Left renal pelvis (tissue), 4 donors: Measurements from ENCODE around the gene P2RX3. TPM values are rescaled to one million over a fixed set of nuclear protein-coding genes. Genes with fewer than 3 reads are reported as not detected.
A peak's percentile ranks its signal among the peaks of the same experiment; 100 is the strongest.
"Not testable (repeated sequence)": the region's sequence is repeated elsewhere in the genome, so short reads cannot be mapped to it uniquely, and the experiment has no call there.

Experiments used
- DNase-seq, 4 donors: peaks; one replicate each; pipeline ENCODE4 v3.0.0-alpha.2; 2013; ENCODE audit warnings: low read depth in 4 of 4, low spot score in 3 of 4
- polyA plus RNA-seq, 4 donors: library from polyadenylated mRNA; unstranded; fragments of 120-200 nt; gene quantifications; one replicate each; pipeline ENCODE4 v1.2.1, GENCODE V29; 2013; ENCODE audit not compliant: insufficient read length in 4 of 4

Gene P2RX3
- polyA plus RNA-seq, 4 donors, result 0.40 to 14.4 (median 1.6) TPM

DNA sequence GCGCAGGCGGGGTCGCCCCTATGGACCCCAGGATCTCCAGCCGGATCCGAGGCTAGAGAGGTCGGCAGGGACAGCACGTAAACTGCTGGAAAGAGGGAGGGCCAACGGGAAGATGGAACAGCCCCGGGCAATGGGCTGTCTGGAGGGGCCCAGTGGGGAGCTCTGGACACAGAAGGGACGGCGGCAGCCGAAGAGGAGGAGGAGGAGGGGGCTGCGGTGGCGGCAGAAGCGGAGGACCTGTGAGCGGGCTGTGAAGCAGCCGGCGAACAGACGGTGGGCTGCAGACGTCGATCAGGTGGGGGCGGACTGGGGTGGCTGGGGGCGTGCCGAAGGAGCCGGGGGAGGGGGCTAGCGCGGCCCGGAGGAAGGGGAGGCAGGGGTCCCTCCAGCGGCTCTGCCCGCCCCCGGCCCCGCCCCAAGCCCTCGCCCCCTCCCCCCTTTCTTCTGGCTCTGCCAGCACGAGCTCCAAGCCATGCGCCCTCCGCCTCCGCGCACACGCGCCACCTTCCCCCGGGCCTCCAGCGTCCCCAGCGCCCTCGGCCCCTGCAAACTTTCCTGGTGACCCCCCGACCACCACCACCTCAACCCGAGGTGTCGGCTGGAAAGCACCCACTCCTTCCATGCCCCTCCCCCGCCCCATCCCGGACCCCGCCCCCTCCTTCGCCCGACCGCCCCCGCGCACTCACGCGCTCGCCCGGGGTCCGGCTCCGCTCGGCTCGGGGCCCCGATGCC is 13.8 kb upstream of the P2RX3 start:
- DNase-seq, result no peak

DNA sequence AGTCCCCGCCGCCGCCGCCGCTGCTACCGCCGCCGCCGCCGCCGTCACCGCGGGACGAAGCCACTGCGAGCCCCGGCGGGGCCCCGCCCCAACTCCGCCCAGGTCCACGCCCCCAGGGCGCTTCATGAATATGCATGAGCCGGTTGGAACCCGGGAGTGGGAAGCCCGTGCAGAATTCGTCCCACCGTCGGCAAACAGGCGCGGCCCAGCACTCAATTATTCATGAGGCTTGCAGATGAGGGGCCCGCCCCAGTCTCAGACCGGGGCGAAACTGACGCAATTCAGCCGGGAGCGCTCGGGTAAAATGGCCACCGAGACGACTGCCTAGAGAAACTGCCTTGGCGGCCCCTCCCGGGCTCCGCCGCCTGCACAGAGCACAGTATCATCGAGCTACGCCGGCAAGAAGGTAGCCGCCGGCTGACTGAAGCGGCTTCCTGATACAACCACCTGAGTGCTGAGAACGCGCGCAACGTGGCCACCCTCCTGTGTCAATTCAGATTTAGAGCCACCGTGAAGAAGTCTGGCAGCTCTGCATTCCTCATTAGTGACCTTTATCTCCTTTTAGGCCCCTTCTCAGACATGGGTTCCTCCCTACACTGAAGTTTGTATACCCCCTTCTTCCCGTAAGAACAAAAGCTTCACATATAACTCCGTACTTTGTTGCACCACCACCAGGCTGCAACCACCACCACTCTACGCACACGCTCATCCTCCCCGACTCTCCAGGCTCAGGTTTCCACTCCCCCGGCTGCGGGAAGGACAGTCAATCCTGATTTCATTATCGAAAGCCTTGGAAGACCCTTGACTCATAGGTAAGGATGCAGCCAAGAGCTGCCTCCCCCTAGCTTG is 13.0 kb upstream of the P2RX3 start, which contains the start of gene TNKS1BP1:
TNKS1BP1 (minus strand) TSS at position 67 of the 849 bp plus-strand sequence. CDS start 3,067 bp downstream, outside the sequence.
- DNase-seq, result peak; percentile 86 to 94 (median 90)

DNA sequence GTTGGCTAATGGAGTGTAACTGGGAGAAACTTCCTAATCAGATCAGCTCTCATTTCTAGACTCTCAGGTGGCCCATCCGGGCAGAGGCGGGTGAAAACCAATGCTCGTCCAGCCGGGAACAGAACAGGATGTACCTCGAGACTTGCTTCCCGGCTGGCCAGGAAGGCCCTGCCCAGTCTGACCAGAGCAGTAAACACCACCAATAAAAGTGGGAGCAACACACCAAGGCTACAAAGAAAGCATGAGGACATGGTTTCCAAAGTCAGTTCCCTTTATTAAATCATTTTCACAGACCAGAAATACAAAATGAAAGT is 12.5 kb upstream of the P2RX3 start:
- DNase-seq, result no peak

DNA sequence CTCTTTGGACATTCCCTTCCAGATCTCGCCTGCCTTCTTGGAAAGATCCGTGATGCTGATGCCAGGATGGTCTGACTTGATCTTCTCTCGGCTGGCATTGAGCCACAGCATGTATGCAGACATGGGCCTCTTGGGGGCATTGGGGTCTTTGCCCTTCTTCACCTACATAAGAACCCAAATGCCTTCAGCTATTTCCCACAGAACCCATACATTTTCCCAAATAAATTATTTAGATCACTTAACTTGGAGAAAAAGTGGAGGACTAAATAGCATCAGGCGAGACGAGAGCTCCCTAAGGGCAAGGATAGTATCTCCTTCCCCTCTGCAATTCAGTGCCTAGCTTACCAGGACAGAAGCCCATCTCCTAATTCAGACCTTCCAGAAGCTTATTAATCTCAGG is 10.4 kb upstream of the P2RX3 start:
- no peak for DNase-seq

DNA sequence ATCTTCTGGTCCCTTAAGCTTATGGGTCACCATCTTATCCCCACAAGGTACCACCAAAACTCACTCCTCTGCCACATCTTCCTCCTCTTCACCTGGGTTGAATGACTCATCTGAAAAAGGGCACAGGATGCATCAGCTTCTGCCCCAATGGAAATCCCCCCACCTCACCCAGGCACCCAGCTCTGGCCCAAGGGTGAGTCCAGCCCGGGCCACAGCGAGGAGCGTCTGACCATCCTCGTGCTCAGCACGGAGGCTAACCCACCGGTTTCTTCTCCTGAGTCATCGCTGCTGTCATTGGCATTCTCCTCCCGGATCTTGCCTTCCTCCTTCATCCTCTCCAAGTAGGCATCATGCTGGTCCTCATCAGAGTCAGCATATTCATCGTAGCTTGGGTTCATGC is 8.1 kb upstream of the P2RX3 start:
- no peak for DNase-seq

DNA sequence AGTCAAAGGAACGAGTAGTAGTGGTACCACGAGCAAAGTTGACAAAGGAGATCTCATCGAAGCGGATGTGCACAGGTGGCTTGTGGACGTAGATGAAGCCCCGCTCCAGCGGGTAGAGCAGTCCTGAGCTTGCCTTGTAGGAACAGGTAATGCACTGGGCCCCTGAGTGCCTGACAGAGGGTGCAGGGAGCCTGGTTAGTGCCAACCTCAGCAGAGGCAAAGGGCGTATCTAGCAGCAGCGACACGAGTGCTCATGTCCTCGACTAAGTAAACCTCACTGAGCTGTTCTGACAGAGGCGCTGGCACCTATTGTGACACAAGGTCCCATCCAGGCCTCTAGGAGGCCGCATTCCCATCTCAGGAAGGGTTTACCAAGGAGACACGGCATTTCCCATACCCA is 6.4 kb upstream of the P2RX3 start:
- DNase-seq, result no peak

DNA sequence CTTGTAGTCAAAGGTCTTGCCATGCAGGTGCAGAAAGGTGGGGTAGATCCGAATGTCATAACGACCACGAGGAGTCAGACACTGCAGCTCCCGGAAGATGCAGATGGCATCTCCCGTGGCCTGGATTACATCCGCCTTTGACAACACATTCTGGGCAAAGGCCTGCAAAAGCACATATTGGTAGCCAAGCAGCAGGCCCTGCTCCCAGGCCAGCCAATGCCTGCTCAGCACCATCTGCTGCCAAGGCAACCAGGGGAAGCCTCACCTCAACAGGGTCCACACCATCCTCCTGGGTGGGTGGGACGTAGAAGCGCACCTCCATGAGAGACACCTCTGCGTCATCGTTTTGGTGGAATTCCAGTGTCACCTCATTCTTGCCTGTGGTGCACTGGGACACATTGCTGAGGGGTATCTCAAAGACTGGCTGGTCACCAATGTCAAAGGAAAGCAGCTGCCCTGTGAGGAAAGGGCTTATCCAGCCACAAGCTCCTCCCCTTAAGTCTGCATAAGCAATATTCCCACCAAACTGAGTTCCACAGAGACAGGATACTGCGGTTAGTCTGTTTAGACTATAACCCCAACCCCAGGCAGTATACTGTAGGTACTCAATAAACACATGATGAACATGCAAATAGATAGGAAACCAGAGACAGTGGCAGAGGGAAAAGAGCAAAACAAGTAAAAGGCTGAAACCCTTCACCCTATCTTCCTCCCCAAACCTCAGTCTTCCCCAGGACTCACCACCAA is 5.3 kb upstream of the P2RX3 start:
- DNase-seq, result no peak

DNA sequence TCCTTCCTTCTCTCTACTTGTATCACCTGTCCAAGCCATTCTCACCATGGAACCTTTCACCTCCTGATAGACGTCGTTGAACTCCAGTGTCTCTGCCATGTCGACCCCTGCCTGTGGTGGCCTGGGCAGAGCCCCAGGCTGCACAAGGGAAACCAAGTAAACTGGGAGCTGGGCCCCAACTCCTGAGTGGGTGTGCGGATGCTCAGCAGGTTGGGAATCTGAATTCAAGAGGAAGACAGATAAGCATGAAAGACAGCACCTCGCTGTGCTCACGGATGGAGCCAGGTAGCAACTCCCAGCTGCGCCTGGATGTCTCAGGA is 3.2 kb upstream of the P2RX3 start:
- no peak for DNase-seq

DNA sequence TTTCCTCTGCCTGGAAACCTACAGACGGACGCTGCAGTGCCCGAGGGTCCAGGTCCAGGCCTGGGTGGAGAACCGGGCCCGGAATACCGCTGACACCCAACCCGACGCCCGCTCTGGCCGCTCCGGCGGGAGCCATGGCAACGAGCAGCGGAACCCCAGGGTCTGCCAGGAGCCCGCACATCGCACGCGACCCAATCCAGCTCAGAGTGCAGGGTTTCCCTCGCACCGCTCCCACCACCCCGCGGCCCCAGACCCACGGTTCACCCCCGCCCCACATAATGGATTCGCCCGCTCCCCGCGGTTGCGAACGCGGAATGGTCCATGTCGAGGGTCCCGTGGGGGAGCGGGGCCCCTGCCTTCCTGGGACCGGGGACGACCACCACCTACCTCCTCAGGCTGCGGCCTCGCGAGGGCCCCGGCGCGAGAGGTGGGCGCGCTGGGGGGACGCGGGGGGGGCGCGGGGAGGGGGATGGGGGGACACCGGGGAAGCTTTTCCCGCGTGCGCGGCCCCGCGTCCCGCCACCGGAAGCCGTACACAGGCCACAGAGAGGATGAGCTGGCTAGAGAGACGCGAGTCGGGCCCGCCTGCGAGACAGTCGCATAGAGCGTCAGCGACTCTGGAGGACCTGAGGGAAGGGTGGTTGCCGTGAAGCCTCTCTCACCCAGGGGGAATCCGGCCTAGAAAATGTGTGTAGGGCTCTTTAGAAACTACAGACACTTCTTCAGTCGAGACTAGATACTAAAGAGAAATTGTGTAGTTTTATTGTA is 2.6 kb upstream of the P2RX3 start, which contains the start of gene SSRP1:
SSRP1 (minus strand) TSS at position 550 of the 768 bp plus-strand sequence. CDS start 771 bp downstream, outside the sequence.
- peak in 1 of 4 donors; percentile 77 for DNase-seq

DNA sequence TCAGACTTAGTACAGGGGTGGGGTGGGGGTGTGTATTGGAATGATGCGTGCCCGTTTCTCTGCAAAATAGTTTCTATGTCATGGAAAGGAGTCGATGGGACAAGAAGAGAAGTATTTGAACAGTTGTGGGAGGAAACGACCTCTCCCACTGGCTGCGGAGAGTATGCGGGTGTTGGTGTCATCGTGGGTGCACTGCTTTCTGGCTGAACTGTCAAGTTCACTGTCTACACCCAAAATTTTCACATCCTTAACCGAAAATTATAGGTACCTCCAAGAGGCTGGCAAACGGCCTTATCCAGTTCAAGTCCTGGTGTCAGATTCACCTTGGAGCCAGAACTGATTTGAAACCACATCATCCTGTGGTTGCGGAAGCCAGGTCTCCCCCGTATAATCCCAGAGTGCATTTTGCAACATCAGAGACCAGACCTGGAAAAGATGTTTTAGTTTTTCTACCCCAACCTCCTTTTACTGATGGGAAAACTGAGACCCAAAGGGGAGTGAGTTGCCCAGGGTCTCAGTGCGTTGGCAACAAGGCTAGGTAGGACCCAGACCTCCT is 2.0 kb upstream of the P2RX3 start:
- no peak for DNase-seq

DNA sequence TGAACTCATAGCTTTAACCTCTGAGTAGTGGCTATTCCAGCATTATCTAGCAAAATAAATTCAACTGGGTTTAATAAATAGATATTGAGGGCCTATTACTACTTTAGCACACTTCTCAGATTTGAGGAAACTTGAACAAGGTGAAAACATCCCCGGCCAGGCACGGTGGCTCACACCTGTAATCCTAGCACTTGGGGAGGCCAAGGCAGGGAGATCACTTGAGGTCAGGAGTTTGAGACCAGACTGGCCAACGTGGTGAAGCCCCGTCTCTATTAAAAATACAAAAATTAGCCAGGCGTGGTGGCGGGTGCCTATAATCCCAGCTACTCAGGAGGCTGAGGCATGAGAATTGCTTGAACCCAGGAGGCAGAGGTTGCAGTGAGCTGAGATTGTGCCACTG is 1.3 kb upstream of the P2RX3 start:
- DNase-seq, result not testable (repeated sequence)

DNA sequence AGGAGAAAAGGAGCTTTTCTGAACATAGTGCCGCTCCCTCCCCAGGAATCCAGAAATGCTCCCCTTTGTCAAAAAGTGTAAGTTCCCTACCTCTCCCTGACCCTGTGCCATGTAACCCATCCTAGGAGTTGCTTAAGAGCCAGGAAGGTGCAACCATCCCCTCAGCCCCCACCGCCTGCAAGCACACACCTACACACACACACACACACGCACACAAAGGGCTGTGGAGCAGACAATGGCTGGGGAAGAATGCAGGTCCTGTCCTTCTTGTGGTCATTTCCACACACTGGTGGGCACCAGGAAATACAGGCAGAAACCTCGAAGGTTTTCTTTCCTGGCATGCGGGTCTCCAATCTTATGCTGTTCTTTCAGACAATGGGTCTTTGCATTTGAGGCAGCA is 1.2 kb downstream of the P2RX3 start:
- no peak for DNase-seq

DNA sequence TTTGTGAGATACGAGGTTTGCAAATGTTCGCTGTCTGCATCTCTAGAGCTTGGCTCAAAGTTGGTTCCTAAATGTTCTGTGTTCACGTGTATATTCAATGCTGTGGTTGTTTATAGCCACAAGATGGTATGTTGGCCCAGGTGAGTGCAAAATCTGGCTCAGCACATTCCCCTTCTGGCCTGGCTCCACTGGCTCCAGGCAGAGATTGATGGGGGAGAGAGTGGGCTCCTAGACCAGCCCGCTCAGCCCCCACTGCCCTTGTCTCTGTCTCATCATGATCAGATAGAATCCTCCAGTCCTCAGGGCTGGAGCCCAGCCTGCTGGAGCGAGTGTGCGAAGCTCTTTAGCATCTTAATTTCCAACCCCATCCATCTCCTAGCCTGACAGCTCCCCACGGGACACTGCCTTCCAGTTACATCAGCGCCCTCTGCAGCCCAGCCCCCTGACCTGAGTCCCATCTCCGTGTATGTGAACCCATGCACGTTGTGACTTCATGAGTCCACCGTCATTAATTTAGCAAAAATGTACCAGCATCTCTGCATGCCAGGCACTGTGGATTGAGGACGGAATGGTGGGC is 2.0 kb downstream of the P2RX3 start:
- DNase-seq, result no peak

DNA sequence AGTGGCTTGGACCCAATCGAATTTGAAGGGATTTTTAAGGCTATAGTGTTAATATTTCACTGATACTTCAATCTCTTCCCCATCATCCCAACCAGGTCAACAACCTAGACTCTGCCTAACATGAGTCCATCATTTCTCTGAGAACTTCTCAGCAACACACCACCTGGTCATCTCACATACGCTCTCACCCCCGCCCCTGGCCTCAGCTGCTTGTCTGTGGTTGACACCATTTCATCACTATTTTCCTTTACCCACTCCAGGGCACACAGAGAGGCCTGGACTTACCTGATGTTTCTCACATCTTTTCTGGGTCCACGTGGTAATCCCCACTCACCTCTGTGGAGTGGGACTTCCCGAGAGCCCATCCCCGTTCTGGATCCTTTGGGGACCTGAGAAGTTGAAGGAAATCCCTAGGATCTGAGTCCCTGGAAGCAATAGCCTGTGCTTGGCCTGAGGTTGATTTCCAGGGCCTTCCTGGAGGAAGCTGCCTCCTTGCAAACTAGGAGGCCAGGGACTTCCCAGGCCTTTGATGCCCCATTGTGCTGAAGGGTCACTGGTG is 3.2 kb downstream of the P2RX3 start:
- no peak for DNase-seq

DNA sequence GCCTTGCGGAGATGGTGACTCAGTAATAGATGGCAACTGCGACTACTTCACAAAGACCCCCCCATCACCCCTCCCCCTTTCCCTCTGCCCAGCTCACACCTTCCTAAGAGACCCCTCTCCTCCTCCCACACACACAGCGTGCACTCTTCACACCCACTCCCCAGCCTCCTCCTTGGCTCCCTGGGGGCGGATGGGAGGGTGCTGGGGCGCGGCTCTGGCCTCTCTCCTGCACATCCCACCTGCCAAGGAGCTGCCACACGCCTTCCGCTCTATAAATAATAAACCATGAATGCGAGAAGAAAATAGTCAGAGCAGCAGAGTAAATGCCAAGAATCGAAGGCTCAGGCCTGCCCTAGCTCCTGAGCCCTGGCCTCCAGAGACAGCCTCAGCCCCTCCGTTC is 4.5 kb downstream of the P2RX3 start:
- no peak for DNase-seq

DNA sequence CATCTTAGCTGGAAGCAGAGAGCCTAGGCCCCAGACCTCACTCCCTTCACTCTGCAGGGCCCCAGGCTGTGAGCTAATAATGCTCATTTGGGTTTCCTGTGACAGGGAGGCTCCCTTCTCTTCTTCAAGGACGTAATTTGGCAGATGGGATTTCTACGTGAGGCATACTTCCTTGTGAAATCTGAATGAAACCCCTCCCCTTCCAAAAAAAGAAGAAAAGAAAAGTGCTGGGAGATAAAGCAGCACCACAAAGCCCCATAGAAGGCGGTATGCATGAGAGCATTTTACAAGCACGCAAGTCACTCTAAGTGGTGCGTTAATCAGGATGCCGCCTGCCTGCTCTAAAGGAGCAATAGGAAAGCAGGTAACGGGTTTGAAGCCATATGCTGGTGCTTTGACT is 5.7 kb downstream of the P2RX3 start:
- no peak for DNase-seq

DNA sequence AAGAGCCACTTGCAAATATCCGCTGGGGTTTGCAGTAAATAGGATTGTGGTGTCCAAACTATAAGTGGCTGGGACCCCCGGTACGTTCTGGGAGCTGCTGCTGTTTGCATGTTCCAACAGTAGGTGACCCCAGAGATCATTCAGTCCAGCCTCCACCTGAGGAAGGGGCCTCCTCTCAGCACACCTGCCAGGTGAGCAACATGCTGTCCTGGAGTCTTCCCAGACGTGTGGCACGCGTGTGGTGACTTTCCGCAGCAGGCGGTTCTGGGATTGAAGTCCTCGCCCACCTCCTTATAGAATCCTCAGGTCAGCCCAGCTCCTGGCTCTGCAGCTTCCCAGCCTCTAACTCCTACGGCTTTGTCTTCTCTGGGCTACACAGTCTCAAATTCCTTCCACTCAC is 6.7 kb downstream of the P2RX3 start:
- DNase-seq, result no peak

DNA sequence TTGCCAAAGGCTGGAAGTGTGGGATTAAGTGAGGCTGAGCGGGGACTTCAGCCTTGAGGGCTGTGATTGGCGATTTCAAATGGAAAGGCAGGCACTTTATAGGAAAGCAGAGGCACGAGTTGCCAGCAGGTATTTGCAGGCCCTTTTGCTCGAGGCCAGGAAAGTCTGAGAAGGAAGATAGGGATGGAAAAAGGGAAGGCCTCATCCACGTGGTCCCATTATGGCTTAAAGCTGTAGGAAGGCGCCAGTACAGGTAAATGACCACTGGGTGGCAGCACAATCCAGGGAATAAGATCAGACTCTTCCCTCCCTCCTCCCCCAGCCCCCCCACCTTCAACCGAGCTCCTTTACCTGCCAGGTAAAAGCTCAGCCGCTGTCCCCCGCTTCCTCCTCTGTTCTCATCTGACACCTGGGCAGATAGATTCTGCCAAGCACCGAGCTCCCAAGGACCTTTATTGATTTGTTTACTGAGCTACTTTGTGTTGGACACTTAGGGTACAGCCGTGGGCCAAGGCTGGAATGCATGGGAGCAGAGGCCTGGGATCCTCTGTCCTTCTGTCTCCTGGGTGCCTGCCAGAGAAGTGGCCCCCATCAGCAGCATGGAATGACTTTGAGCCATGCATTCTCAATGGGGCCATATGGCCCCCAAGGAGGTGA is 7.5 kb downstream of the P2RX3 start:
- no peak for DNase-seq

DNA sequence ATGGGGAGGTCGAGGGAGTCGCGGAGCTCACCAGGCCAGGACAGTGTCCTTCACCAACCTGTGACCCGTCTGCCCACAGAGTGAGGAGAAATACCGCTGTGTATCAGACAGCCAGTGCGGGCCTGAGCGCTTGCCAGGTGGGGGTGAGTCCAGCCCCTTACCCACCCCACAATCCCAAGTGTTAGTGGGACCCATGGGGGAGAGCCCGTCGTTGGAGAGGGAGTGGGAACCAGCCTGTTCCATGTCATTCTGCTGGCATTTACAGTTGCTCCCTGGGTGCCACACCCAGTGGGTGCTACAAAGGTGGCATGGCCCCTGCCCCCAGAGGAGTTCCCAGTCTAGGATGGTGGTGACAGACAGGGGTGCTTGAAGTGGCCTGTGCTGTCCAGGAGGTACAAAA is 9.2 kb downstream of the P2RX3 start:
- DNase-seq, result no peak
